Adrenal gland (tissue), 12 donors: ENCODE results near the gene SBF2. TPM values are rescaled to one million over a fixed set of nuclear protein-coding genes. Genes with fewer than 3 reads are reported as not detected.
A peak's percentile ranks its signal among the peaks of the same experiment; 100 is the strongest.
"Not testable (repeated sequence)": the region's sequence is repeated elsewhere in the genome, so short reads cannot be mapped to it uniquely, and the experiment has no call there.

Experiments
- DNase-seq, 7 donors: peaks; one replicate each; pipeline ENCODE4 v3.0.0-alpha.2; 2019 to 2020
- H3K27ac ChIP-seq, 5 donors: fragments of 200-600 bp; sonication (generic) in 4 of 5; 1 replicate in 3 of 5; 2 replicates in 2 of 5; pipeline versions ENCODE4 v1.5.1 to v1.8.0; 2016 to 2020; ENCODE audit warnings: mild to moderate bottlenecking in 1 of 5
- H3K27me3 ChIP-seq: fragments of 200-600 bp; 2 replicates; pipeline ENCODE4 v1.8.0; 2021
- H3K36me3 ChIP-seq, 2 donors: fragments of 200-600 bp; replicated peaks in 1 of 2; 1 replicate in 1 of 2; 2 replicates in 1 of 2; pipeline versions ENCODE4 v1.5.1 to v1.8.0; 2018 to 2022
- H3K4me1 ChIP-seq, 2 donors: fragments of 200-600 bp; replicated peaks in 1 of 2; 1 replicate in 1 of 2; 2 replicates in 1 of 2; pipeline versions ENCODE4 v1.5.1 to v1.8.0; 2018 to 2021
- H3K4me3 ChIP-seq, 4 donors: fragments of 200-600 bp; sonication (generic) in 3 of 4; one replicate each; pipeline ENCODE4 v1.5.1; 2016 to 2018
- H3K9me3 ChIP-seq, 3 donors: fragments of 200-600 bp; sonication (generic) in 1 of 3; replicated peaks in 1 of 3; 1 replicate in 2 of 3; 2 replicates in 1 of 3; pipeline versions ENCODE4 v1.5.1 to v1.8.0; 2016 to 2021
- POLR2A ChIP-seq, 2 donors: fragments of 450-650 bp; IDR thresholded peaks; one replicate each; pipeline ENCODE4 v1.6.1; 2017; ENCODE audit warnings: antibody characterized with exemption in 2 of 2, mild to moderate bottlenecking in 2 of 2, moderate library complexity in 1 of 2
- WGBS, 4 donors: extraction: QIAGEN DNeasy Blood & Tissue Kit in 2 of 4; methylation state at CpG; one replicate each; pipeline versions ENCODE4 v1.1.5 to v1.1.7; 2013 to 2017; 5-methylcytosine and 5-hydroxymethylcytosine counted together
- intact Hi-C, 2 donors: fragments of 100-400 bp; cut with DNase I; formaldehyde crosslinking; loops; one replicate each; pipeline versions ENCODE4 v1.14.1 to v1.15.0; 2022 to 2023
- polyA plus RNA-seq, 3 donors: library from polyadenylated mRNA; stranded (reverse); fragments of 200-250 nt in 2 of 3; fragments of 350-450 nt in 1 of 3; fragmentation: Illumina TruSeq in 1 of 3; extraction: RNeasy Lipid Tissue Mini Kit (QIAGEN cat#74804) in 1 of 3; gene quantifications; one replicate each; pipeline ENCODE4 v1.2.3, GENCODE V29; 2013 to 2014
- total RNA-seq, 9 donors: library from RNA; depleted of rRNA in 4 of 9; stranded (reverse); fragments of >200 nt in 4 of 9; fragments of 120-200 nt in 1 of 9; fragmentation: NEBNext Ultra II Directional in 1 of 9; extraction: Animal tissue kit (Norgen Biotek cat#: 25700) in 1 of 9; gene quantifications; one replicate each; pipeline versions ENCODE4 v1.1.0 to v1.2.4, GENCODE V29; 2013 to 2023
- TF ChIP-seq, protein P1 (sequence below), 6 experiments: fragments of 450-650 bp in 4 of 6; fragments of 200-600 bp in 2 of 6; sonication (generic) in 1 of 6; IDR thresholded peaks; 1 replicate in 5 of 6; 2 replicates in 1 of 6; pipeline versions ENCODE4 v1.5.1 to v1.8.0; 2016 to 2021; ENCODE audit warnings: antibody characterized with exemption in 6 of 6, mild to moderate bottlenecking in 2 of 6, moderate library complexity in 1 of 6
- donor health status: healthy with polysubstance abuse.
- donor health status: Bipolar disorder and iron deficiency.
- donor health status: DM: yes; HTN: yes; CAD: no.
- donor health status: DM: no; HTN: no; CAD: no.
- donor health status: DM: no; HTN: no; CAD: no.
- donor health status: DM: yes; HTN: yes; CAD: no.

SBF2 gene
- total and polyA plus RNA-seq, 12 donors = 12.5 to 66.7 (median 38.0) TPM

DNA sequence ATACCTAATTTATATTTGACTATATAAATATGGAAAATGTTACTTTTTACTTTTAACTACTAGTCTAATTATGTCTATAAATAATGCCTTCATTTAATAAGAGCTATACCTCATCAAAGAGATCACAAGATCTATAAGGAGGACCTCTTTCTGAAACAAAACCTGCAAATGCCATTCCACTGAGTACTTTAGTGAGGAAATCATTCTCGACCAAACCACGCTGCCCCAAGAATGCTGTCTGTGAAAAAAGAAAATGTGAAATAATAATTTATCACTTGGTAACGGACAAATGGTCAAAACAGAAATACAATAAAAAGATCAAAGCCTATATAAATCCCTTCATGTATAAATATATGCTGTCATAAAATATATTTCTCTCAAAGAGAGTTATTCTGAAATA is 301.7 kb downstream of the SBF2 start:
- Histone ChIP-seq H3K27ac (no peak overlapping the region), H3K9me3 (peaks cover 0 to 4% (median 0%) of the 10 kb centered on the region in 3 donors), H3K27me3 (no peaks in the 10 kb centered on the region), H3K4me1 (no peaks in the 10 kb centered on the region), H3K36me3 (no peaks in the 10 kb centered on the region), H3K4me3 (no peak overlapping the region)
- intact Hi-C loops = no loop called here
- WGBS, 4 donors = 94 to 97% (median 96%) methylated on average over 3 of the region's 3 CpGs
- no peak for TF ChIP-seq POLR2A (IDR thresholded peaks at IDR 0.05)
- TF ChIP-seq, protein P1, sequence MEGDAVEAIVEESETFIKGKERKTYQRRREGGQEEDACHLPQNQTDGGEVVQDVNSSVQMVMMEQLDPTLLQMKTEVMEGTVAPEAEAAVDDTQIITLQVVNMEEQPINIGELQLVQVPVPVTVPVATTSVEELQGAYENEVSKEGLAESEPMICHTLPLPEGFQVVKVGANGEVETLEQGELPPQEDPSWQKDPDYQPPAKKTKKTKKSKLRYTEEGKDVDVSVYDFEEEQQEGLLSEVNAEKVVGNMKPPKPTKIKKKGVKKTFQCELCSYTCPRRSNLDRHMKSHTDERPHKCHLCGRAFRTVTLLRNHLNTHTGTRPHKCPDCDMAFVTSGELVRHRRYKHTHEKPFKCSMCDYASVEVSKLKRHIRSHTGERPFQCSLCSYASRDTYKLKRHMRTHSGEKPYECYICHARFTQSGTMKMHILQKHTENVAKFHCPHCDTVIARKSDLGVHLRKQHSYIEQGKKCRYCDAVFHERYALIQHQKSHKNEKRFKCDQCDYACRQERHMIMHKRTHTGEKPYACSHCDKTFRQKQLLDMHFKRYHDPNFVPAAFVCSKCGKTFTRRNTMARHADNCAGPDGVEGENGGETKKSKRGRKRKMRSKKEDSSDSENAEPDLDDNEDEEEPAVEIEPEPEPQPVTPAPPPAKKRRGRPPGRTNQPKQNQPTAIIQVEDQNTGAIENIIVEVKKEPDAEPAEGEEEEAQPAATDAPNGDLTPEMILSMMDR (IDR thresholded peaks at IDR 0.05) = no peak
- DNase-seq = no peak

DNA sequence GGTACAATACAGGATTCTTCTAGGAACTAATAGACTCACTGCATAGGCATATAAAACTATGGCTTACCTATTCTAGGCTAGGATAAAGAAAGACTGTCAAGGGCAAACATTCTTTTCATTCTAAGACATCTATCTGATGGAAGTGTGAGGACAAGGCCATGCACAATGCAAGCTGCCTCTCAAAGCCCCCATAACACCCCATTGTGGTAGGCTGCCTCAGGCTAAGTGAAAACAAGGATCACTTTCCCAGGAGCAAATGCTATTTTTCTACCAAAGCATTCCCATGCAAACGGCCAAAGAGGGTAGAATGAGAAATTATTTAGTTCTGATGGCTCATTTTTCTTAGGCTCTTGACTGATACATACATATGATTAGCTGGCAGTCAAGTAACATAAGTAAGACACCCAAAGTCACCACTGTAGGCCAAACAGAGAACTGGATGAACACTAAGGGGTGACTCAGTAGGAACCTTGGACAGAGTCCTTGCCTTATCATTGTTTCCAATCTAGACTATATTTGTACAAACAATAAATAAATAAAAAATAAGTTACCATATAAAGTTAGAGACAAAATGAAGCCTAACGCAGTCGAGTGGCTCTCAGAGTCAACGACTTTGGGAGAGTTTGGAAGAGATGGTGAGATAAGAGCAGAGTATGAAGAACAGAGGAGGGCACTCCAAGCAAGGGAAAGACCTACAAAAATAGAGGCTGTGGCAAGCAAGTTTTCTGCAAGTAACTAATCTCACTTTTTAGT is 303.6 kb downstream of the SBF2 start:
- DNase-seq = peak in 1 of 7 donors; percentile 11
- Histone ChIP-seq H3K9me3 (peaks cover 0 to 4% (median 0%) of the 10 kb centered on the region in 3 donors), H3K4me1 (no peaks in the 10 kb centered on the region), H3K27ac (no peak overlapping the region), H3K27me3 (no peaks in the 10 kb centered on the region), H3K4me3 (no peak overlapping the region), H3K36me3 (no peaks in the 10 kb centered on the region)
- WGBS, 4 donors = 47 to 64% (median 57%) methylated on average over 4 of the region's 4 CpGs
- intact Hi-C loops = no loop called here
- TF ChIP-seq, protein P1 (IDR thresholded peaks at IDR 0.05) = peak in 3 of 6 experiments; percentile 7 to 29 (median 28)
- no peak for TF ChIP-seq POLR2A (IDR thresholded peaks at IDR 0.05)

DNA sequence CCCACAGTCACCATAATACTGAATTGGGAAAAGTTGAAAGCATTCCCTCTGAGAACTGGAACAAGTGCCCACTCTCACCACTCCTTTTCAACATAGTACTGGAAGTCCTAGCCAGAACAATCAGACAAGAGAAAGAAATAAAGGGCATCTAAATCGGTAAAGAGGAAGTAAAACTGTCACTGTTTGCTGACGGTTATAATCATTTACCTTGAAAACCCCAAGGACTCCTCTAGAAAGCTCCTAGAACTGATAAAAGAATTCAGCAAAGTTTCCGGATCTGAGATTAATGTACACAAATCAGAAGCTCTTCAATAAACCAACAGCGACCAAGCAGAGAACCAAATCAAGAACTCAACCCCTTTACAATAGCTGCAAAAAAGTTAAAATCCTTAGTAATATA is 306.7 kb downstream of the SBF2 start:
- DNase-seq, H3K27me3 ChIP-seq, H3K27ac ChIP-seq, H3K36me3 ChIP-seq, H3K4me1 ChIP-seq, H3K9me3 ChIP-seq, H3K4me3 ChIP-seq: not testable (repeated sequence)
- intact Hi-C loops = loop anchor here in 1 of 2 donors (5.0 kb wide), 1 partner anchor 320 kb away; the partner anchor contains the start of gene ADM
- WGBS, 4 donors = 54 to 66% (median 59%) methylated on average over 4 of the region's 4 CpGs

DNA sequence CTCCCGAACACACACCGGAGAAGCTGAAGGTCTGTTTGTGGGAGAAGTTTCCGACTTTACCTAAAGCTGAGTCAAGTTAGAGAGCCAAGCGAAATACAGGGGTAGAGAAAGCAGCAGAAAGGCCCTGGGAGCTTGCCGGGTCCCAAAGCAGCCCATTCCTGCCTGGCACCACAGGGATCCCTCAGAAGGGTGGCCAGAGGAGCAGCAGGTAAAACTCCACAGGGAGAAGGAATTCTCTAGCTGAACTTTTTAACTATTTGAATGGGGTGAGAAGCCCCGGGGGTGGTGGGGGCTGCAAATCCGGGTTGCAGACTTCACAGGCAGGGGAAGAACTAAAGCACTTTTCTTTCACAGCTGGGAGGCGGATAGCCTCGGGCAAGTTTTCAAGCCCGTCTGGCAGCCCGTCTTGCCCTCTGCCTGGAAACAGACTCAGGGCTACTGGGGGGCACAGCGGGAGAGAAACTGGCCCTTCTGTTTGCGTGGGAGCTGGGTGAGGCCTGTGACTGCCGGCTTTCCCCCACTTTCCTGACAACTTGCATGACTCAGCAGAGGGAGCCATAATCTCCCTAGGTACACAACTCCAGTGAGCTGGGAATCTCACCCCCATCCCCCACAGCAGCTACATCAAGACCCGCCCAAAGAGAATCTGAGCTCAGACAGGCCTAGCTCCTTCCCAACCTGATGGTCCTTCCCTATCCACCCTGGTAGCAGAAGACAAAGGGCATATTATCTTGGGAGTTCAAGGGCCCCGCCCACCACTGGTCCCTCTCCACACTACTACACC is 311.0 kb downstream of the SBF2 start:
- Histone ChIP-seq H3K27me3 (no peaks in the 10 kb centered on the region), H3K4me3 (no peak overlapping the region), H3K36me3 (no peaks in the 10 kb centered on the region), H3K27ac (no peak overlapping the region), H3K9me3 (no peaks in the 10 kb centered on the region), H3K4me1 (peaks cover 0 to 3% of the 10 kb centered on the region in 2 donors)
- TF ChIP-seq POLR2A (IDR thresholded peaks at IDR 0.05) = no peak
- TF ChIP-seq, protein P1 (IDR thresholded peaks at IDR 0.05) = no peak
- intact Hi-C loops = no loop called here
- DNase-seq = no peak
- WGBS, 4 donors = 95 to 96% (median 96%) methylated on average over 16 of the region's 16 CpGs
